IMR-90 (cell line): ENCODE results near the gene TEDC2. TPM values are rescaled to one million over a fixed set of nuclear protein-coding genes. Genes with fewer than 3 reads are reported as not detected.

Experiments used
- ATAC-seq: fragments of 200-7000 bp; cut with Tn5 transposase; 2 replicates; pipeline ENCODE4 v1.9.1; 2020; ENCODE audit warnings: low read depth, mild to moderate bottlenecking, moderate library complexity
- BruUV-seq: library from RNA; stranded (reverse); fragments of 400-500 nt; replicated peaks from 2 replicates; lab custom pipeline; 2021; lab: Mats Ljungman, UMichigan
- CTCF ChIA-PET: fragments of 300-600 bp; formaldehyde crosslinking; extraction: SDS; loops from one replicate; lab custom pipeline; 2021; ENCODE audit warnings: antibody characterized with exemption; lab: Yijun Ruan, JAX
- POLR2A ChIA-PET: fragments of 300-600 bp; sonication (Branson Sonifier 250); formaldehyde crosslinking; loops from one replicate; lab custom pipeline; 2022; ENCODE audit warnings: antibody characterized with exemption; ENCODE audit not compliant: unreplicated experiment; lab: Charles Lee
- DNase-seq: peaks from one replicate; pipeline ENCODE4 v3.0.0; 2013
- H2AFZ ChIP-seq: replicated peaks from 2 replicates; pipeline ENCODE3; 2013; ENCODE audit warnings: low read length, mild to moderate bottlenecking; ENCODE audit not compliant: poor library complexity
- H2AK5ac ChIP-seq: 2 replicates; pipeline ENCODE4 v1.6.1; 2013; ENCODE audit warnings: low read depth, low read length, inconsistent platforms
- H2AK9ac ChIP-seq: replicated peaks from 2 replicates; pipeline ENCODE3; 2013; ENCODE audit warnings: mild to moderate bottlenecking, low read depth, low read length, moderate library complexity; ENCODE audit not compliant: poor library complexity
- H2BK120ac ChIP-seq: 2 replicates; pipeline ENCODE4 v1.6.1; 2013; ENCODE audit warnings: low read depth, low read length, inconsistent platforms
- H2BK15ac ChIP-seq: 3 replicates; pipeline ENCODE4 v1.6.1; 2013; ENCODE audit warnings: low read depth, low read length, inconsistent platforms
- H2BK20ac ChIP-seq: 2 replicates; pipeline ENCODE4 v1.6.1; 2013; ENCODE audit warnings: low read depth, mild to moderate bottlenecking, inconsistent platforms, low read length, moderate library complexity
- H2BK5ac ChIP-seq: 2 replicates; pipeline ENCODE4 v1.6.1; 2013; ENCODE audit warnings: mild to moderate bottlenecking, low read depth, low read length, inconsistent platforms; ENCODE audit not compliant: poor library complexity, severe bottlenecking
- H3K14ac ChIP-seq: replicated peaks from 2 replicates; pipeline ENCODE4 v1.6.1; 2013; ENCODE audit warnings: low read depth, low read length, inconsistent platforms
- H3K18ac ChIP-seq: 2 replicates; pipeline ENCODE4 v1.6.1; 2013; ENCODE audit warnings: low read depth, low read length, control low read depth
- H3K23ac ChIP-seq: 2 replicates; pipeline ENCODE4 v1.6.1; 2013; ENCODE audit warnings: low read depth, low read length, inconsistent platforms
- H3K27ac ChIP-seq: 2 replicates; pipeline ENCODE4 v1.5.1; 2013; ENCODE audit warnings: mild to moderate bottlenecking, control low read depth, low read length; ENCODE audit not compliant: insufficient read depth
- H3K27me3 ChIP-seq: 2 replicates; pipeline ENCODE4 v1.6.1; 2013; ENCODE audit warnings: low read length; ENCODE audit not compliant: control insufficient read depth, insufficient read depth
- H3K36me3 ChIP-seq: 2 replicates; pipeline ENCODE4 v1.6.1; 2013; ENCODE audit warnings: low read length, mixed read lengths; ENCODE audit not compliant: control insufficient read depth, insufficient read depth
- H3K4ac ChIP-seq: 2 replicates; pipeline ENCODE4 v1.6.1; 2013; ENCODE audit warnings: low read depth, low read length, inconsistent platforms
- H3K4me1 ChIP-seq: 2 replicates; pipeline ENCODE4 v1.6.1; 2013; ENCODE audit warnings: low read length, mixed read lengths; ENCODE audit not compliant: control insufficient read depth, insufficient read depth
- H3K4me2 ChIP-seq: 2 replicates; pipeline ENCODE4 v1.6.1; 2013; ENCODE audit warnings: low read depth, mild to moderate bottlenecking, control low read depth, low read length, moderate library complexity
- H3K4me3 ChIP-seq: 2 replicates; pipeline ENCODE4 v1.5.1; 2013; ENCODE audit warnings: low read depth, mild to moderate bottlenecking, control low read depth, low read length, moderate library complexity; ENCODE audit not compliant: insufficient read depth
- H3K56ac ChIP-seq: 2 replicates; pipeline ENCODE4 v1.6.1; 2013; ENCODE audit warnings: low read length, inconsistent platforms; ENCODE audit not compliant: insufficient read depth; ENCODE audit errors: extremely low read depth
- H3K79me1 ChIP-seq, 2 experiments: 2 replicates each; pipeline ENCODE4 v1.6.1; 2013; ENCODE audit warnings: low read length in 2 of 2, inconsistent platforms in 1 of 2, low read depth in 1 of 2
- H3K9ac ChIP-seq: 2 replicates; pipeline ENCODE4 v1.6.1; 2013; ENCODE audit warnings: low read depth, low read length, control low read depth
- H3K9me1 ChIP-seq: 2 replicates; pipeline ENCODE4 v1.6.1; 2013; ENCODE audit warnings: low read length, inconsistent platforms; ENCODE audit not compliant: insufficient read depth
- H3K9me3 ChIP-seq: 2 replicates; pipeline ENCODE4 v1.6.1; 2013; ENCODE audit warnings: low read length; ENCODE audit not compliant: control insufficient read depth, insufficient read depth
- H4K20me1 ChIP-seq: 2 replicates; pipeline ENCODE4 v1.6.1; 2013; ENCODE audit warnings: low read length, inconsistent platforms; ENCODE audit not compliant: insufficient read depth
- H4K5ac ChIP-seq: 2 replicates; pipeline ENCODE4 v1.6.1; 2013; ENCODE audit warnings: mild to moderate bottlenecking, low read depth, low read length, control low read depth
- H4K8ac ChIP-seq, 2 experiments: 2 replicates each; pipeline ENCODE4 v1.6.1; 2013; ENCODE audit warnings: low read depth in 2 of 2, low read length in 2 of 2, control low read depth in 1 of 2, inconsistent platforms in 1 of 2
- H4K91ac ChIP-seq: 2 replicates; pipeline ENCODE4 v1.6.1; 2013; ENCODE audit warnings: low read depth, low read length, inconsistent platforms; ENCODE audit not compliant: insufficient read depth
- BHLHE40 ChIP-seq: fragments of 150-350 bp; IDR thresholded peaks from 2 replicates; pipeline ENCODE4 v1.6.1; 2016; ENCODE audit warnings: mild to moderate bottlenecking, low read depth, low read length
- CEBPB ChIP-seq: IDR thresholded peaks from 2 replicates; pipeline ENCODE4 v1.6.1; 2012; ENCODE audit warnings: low read depth, low read length, improper control_type of control experiment
- CHD1 ChIP-seq: IDR thresholded peaks from 2 replicates; pipeline ENCODE4 v1.6.1; 2012; ENCODE audit warnings: low read depth, low read length, improper control_type of control experiment
- MAFK ChIP-seq: IDR thresholded peaks from 2 replicates; pipeline ENCODE4 v1.6.1; 2012; ENCODE audit warnings: low read depth, low read length, improper control_type of control experiment
- MAZ ChIP-seq: IDR thresholded peaks from 2 replicates; pipeline ENCODE4 v1.6.1; 2012; ENCODE audit warnings: low read depth, mild to moderate bottlenecking, low read length, improper control_type of control experiment, moderate library complexity, borderline replicate concordance
- MXI1 ChIP-seq: IDR thresholded peaks from 2 replicates; pipeline ENCODE4 v1.6.1; 2012; ENCODE audit warnings: low read depth, mild to moderate bottlenecking, low read length, moderate library complexity, borderline replicate concordance
- NFE2L2 ChIP-seq: fragments of 150-350 bp; IDR thresholded peaks from 2 replicates; pipeline ENCODE4 v1.6.1; 2016; ENCODE audit warnings: low read depth, mild to moderate bottlenecking, low read length
- POLR2A ChIP-seq: IDR thresholded peaks from 2 replicates; pipeline ENCODE4 v1.6.1; 2012; ENCODE audit warnings: mild to moderate bottlenecking, low read depth, low read length
- RAD21 ChIP-seq: IDR thresholded peaks from 2 replicates; pipeline ENCODE4 v1.6.1; 2012; ENCODE audit warnings: low read length, improper control_type of control experiment
- SMC3 ChIP-seq: fragments of 150-350 bp; IDR thresholded peaks from 2 replicates; pipeline ENCODE4 v1.6.1; 2016; ENCODE audit warnings: low read depth, mild to moderate bottlenecking, antibody characterized with exemption, low read length, moderate library complexity
- USF2 ChIP-seq: fragments of 150-350 bp; IDR thresholded peaks from 2 replicates; pipeline ENCODE4 v1.6.1; 2017; ENCODE audit warnings: mild to moderate bottlenecking, antibody characterized with exemption, low read length, low read depth
- WGBS, 2 experiments: methylation state at CpG; one replicate each; pipeline versions ENCODE4 v1.1.5 to v1.1.7; 2013; ENCODE audit warnings: missing lambda C conversion rate in 2 of 2; ENCODE audit not compliant: insufficient read length in 1 of 2; ENCODE audit errors: extremely low coverage in 2 of 2; 5-methylcytosine and 5-hydroxymethylcytosine counted together
- dilution Hi-C: fragments of 300-500 bp; cut with HindIII; formaldehyde crosslinking; loops from one replicate; pipeline ENCODE4 v1.14.3; 2018; ENCODE audit warnings: low sequenced_read_pairs; ENCODE audit not compliant: unreplicated experiment
- in situ Hi-C: fragments of 300-500 bp; cut with MboI; formaldehyde crosslinking; loops from 3 replicates; pipeline ENCODE4 v1.14.3; 2019; ENCODE audit warnings: low sequenced_read_pairs, inconsistent platforms, mixed read lengths
- intact Hi-C: fragments of 100-400 bp; cut with micrococcal nuclease; formaldehyde crosslinking; loops from 2 replicates; pipeline ENCODE4 v1.10.0; 2022
- polyA plus RNA-seq, 3 experiments: library from polyadenylated mRNA; depleted of rRNA; stranded (reverse); fragments of >200 nt; gene quantifications; 2 replicates each; pipeline ENCODE4 v1.2.3, GENCODE V29; 2012; ENCODE audit warnings: low replicate concordance in 1 of 3
- total RNA-seq: library from RNA; depleted of rRNA; stranded (reverse); fragments of >200 nt; gene quantifications from 2 replicates; pipeline ENCODE4 v1.2.3, GENCODE V29; 2012
- TF ChIP-seq, protein P1 (sequence below): conservative IDR thresholded peaks from 2 replicates; pipeline ENCODE4 v1.5.1; 2012; ENCODE audit warnings: mild to moderate bottlenecking, low read depth, low read length, improper control_type of control experiment

TEDC2 gene
- total and polyA plus RNA-seq, 2 of the 4 experiments (the other 2 are of a cell fraction): 3.6 to 7.3 TPM

DNA sequence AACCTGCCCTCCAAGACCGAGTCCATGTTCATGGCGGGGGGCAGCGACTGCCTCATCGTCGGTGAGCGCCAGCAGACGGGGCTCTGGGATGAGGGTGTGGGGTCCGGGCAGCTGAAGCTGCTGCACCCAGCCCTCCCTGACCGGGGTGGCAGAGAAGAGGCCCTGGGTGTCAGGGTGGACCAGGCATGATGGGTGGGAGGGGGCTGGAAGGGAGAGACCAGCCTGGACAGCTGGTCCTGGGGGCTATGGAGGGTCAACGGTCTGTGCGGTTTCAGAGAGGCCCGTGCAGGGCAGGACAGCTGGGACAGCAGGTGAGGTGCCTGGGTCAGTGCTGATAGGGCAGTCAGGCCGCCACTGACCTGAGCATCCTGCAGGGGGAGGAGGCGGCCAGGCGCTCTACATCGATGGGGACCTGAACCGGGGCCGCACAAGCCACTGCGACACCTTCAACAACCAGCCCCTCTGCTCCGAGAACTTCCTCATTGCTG is 40.6 kb downstream of the TEDC2 start:
- Histone ChIP-seq H3K9me3 (no peaks in the 10 kb centered on the region), H3K79me1 (peaks cover 3 to 21% of the 10 kb centered on the region in 2 experiments; a peak in 2 of 4 replicates), H2BK20ac (no peak overlapping the region), H2AK9ac (no peak overlapping the region), H3K4me2 (no peak overlapping the region), H2BK15ac (no peak overlapping the region), H3K56ac (no peak overlapping the region), H2BK120ac (no peak overlapping the region), H2AFZ (no peak overlapping the region), H4K5ac (no peak overlapping the region), H3K9ac (no peak overlapping the region), H3K4ac (no peak overlapping the region), H3K36me3 (peaks cover 19% of the 10 kb centered on the region; the same call in 1 of the 2 replicates), H3K14ac (no peak overlapping the region), H3K27ac (no peak overlapping the region), H2AK5ac (no peak overlapping the region), H4K20me1 (peaks cover 17% of the 10 kb centered on the region), H3K18ac (no peak overlapping the region), H2BK5ac (no peak overlapping the region), H3K9me1 (no peaks in the 10 kb centered on the region), H3K4me1 (peaks cover 9% of the 10 kb centered on the region), H3K4me3 (no peak overlapping the region), H4K91ac (no peak overlapping the region), H3K27me3 (no peaks in the 10 kb centered on the region), H3K23ac (no peak overlapping the region), H4K8ac (no peak overlapping the region)
- dilution Hi-C loops (no loop called here), in situ Hi-C loops (loop anchor here (10.0 kb wide), 1 partner anchor 246 kb away; the partner anchor contains the start of gene ECI1), intact Hi-C loops (loop anchor here (2.0 kb wide), 1 partner anchor 70 kb away; no protein-coding TSS in a partner anchor)
- no TSS peak for BruUV-seq
- CTCF ChIA-PET: no interaction called here
- ATAC-seq: no peak
- POLR2A ChIA-PET: no interaction called here
- no peak for DNase-seq
- WGBS, 2 experiments: 90% methylated on average over 13 of the region's 20 CpGs; no CpG with 5 or more reads in 1 of the 2 experiments
- no peak for TF ChIP-seq MAFK
- no peak for TF ChIP-seq NFE2L2
- no peak for TF ChIP-seq USF2
- no peak for TF ChIP-seq MAZ
- no peak for TF ChIP-seq BHLHE40
- no peak for TF ChIP-seq POLR2A
- no peak for TF ChIP-seq CHD1
- no peak for TF ChIP-seq RAD21
- TF ChIP-seq MXI1: no peak
- TF ChIP-seq, protein P1, sequence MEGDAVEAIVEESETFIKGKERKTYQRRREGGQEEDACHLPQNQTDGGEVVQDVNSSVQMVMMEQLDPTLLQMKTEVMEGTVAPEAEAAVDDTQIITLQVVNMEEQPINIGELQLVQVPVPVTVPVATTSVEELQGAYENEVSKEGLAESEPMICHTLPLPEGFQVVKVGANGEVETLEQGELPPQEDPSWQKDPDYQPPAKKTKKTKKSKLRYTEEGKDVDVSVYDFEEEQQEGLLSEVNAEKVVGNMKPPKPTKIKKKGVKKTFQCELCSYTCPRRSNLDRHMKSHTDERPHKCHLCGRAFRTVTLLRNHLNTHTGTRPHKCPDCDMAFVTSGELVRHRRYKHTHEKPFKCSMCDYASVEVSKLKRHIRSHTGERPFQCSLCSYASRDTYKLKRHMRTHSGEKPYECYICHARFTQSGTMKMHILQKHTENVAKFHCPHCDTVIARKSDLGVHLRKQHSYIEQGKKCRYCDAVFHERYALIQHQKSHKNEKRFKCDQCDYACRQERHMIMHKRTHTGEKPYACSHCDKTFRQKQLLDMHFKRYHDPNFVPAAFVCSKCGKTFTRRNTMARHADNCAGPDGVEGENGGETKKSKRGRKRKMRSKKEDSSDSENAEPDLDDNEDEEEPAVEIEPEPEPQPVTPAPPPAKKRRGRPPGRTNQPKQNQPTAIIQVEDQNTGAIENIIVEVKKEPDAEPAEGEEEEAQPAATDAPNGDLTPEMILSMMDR: no peak
- no peak for TF ChIP-seq CEBPB
- TF ChIP-seq SMC3: no peak
